HepG2 (cell line): ENCODE data around the gene CADM1.

Experiments
- CHCHD3 ChIP-seq: sonication (generic); formaldehyde crosslinking; IDR thresholded peaks from 2 replicates; pipeline ENCODE4 v1.8.0; 2022; ENCODE audit warnings: mild to moderate bottlenecking, missing genetic modification reagents, moderate library complexity
- FLYWCH1 ChIP-seq: sonication (generic); formaldehyde crosslinking; IDR thresholded peaks from 2 replicates; pipeline ENCODE4 v1.8.1; 2023; ENCODE audit warnings: mild to moderate bottlenecking, missing genetic modification reagents
- IKZF4 ChIP-seq: sonication (generic); formaldehyde crosslinking; IDR thresholded peaks from 2 replicates; pipeline ENCODE4 v1.5.1; 2020; ENCODE audit warnings: borderline replicate concordance, mild to moderate bottlenecking, low read depth, missing genetic modification reagents; ENCODE audit errors: not compliant biosample characterization
- JUNB ChIP-seq: sonication (generic); formaldehyde crosslinking; IDR thresholded peaks from 2 replicates; pipeline ENCODE4 v1.8.0; 2022; ENCODE audit warnings: missing genetic modification reagents, mild to moderate bottlenecking, borderline replicate concordance
- MXD4 ChIP-seq: IDR thresholded peaks from 2 replicates; pipeline ENCODE4 v1.6.1; 2016; ENCODE audit warnings: mild to moderate bottlenecking, missing biosample characterization, missing genetic modification reagents
- POLR2A ChIP-seq, 2 experiments: IDR thresholded peaks; 2 replicates each; pipeline ENCODE4 v1.6.1; 2011; ENCODE audit warnings: low read depth in 2 of 2, low read length in 2 of 2, mild to moderate bottlenecking in 1 of 2, moderate library complexity in 1 of 2; ENCODE audit not compliant: insufficient read depth in 1 of 2
- TOE1 ChIP-seq: sonication (generic); formaldehyde crosslinking; IDR thresholded peaks from 2 replicates; pipeline ENCODE4 v1.4.0; 2020; ENCODE audit warnings: mild to moderate bottlenecking, missing genetic modification reagents
- ZMYM4 ChIP-seq: sonication (generic); formaldehyde crosslinking; IDR thresholded peaks from 2 replicates; pipeline ENCODE4 v1.8.1; 2023; ENCODE audit warnings: mild to moderate bottlenecking, missing genetic modification reagents
- ZNF24 ChIP-seq: fragments of 450-650 bp; IDR thresholded peaks from 2 replicates; pipeline ENCODE4 v1.6.1; 2017; ENCODE audit warnings: antibody characterized with exemption, mild to moderate bottlenecking
- ZNF558 ChIP-seq: sonication (generic); formaldehyde crosslinking; IDR thresholded peaks from 2 replicates; pipeline ENCODE4 v1.9.0; 2022; ENCODE audit warnings: mild to moderate bottlenecking, missing genetic modification reagents, borderline replicate concordance
- ZNF629 ChIP-seq: sonication (generic); formaldehyde crosslinking; conservative IDR thresholded peaks from 2 replicates; pipeline ENCODE4 v1.5.0; 2020; ENCODE audit warnings: missing genetic modification reagents
- TF ChIP-seq, protein P1 (sequence below): sonication (generic); formaldehyde crosslinking; IDR thresholded peaks from 2 replicates; pipeline ENCODE4 v1.8.0; 2022; ENCODE audit warnings: mild to moderate bottlenecking, missing genetic modification reagents

DNA sequence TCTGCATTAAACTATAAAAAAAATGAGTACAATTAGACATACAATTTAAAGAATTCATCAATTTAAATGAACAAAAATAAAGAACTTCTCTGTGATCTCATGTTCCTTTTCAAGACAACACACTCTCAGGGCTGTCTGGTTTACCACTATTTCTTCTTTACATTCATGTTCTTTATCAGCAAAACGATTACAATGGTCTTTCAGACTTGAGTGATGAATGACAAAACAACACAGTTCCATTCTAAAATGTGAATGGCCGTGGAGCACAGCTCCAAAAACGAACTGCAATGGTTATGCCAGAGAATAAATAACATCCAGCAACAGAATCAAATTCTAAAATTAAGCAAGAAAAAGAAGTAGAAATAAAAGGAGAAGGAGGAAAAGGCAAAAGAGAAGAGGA lies 113.1 kb downstream of the CADM1 start:
- TF ChIP-seq, protein P1, sequence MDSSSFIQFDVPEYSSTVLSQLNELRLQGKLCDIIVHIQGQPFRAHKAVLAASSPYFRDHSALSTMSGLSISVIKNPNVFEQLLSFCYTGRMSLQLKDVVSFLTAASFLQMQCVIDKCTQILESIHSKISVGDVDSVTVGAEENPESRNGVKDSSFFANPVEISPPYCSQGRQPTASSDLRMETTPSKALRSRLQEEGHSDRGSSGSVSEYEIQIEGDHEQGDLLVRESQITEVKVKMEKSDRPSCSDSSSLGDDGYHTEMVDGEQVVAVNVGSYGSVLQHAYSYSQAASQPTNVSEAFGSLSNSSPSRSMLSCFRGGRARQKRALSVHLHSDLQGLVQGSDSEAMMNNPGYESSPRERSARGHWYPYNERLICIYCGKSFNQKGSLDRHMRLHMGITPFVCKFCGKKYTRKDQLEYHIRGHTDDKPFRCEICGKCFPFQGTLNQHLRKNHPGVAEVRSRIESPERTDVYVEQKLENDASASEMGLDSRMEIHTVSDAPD (CRISPR knock-in tag), result no peak
- TF ChIP-seq ZNF629 (CRISPR knock-in tag) (no peak), JUNB (CRISPR knock-in tag) (no peak), CHCHD3 (no peak), IKZF4 (CRISPR knock-in tag) (no peak), ZNF558 (CRISPR knock-in tag) (no peak), FLYWCH1 (CRISPR knock-in tag) (no peak), MXD4 (CRISPR knock-in tag) (no peak), TOE1 (no peak), ZNF24 (no peak), ZMYM4 (no peak), POLR2A (IDR thresholded peaks at IDR 0.05; ENCODE audit: insufficient read depth in 1 of 2, low read depth in 2 of 2, low read length in 2 of 2) (no peak)
